Prostate gland (tissue), 2 donors: ENCODE data around the gene SUGCT.

ENCODE experiments used
- POLR2A ChIP-seq: fragments of 450-650 bp; IDR thresholded peaks from one replicate; pipeline ENCODE4 v1.6.1; 2016; ENCODE audit warnings: antibody characterized with exemption, mild to moderate bottlenecking
- POLR2AphosphoS5 ChIP-seq: sonication (generic); formaldehyde crosslinking; IDR thresholded peaks from one replicate; pipeline ENCODE4 v1.6.1; 2017; ENCODE audit warnings: antibody characterized with exemption
- TF ChIP-seq, protein P1 (sequence below), 4 experiments: fragments of 200-600 bp in 2 of 4; fragments of 450-650 bp in 2 of 4; sonication (generic) in 2 of 4; IDR thresholded peaks; 1 replicate in 3 of 4; 2 replicates in 1 of 4; pipeline ENCODE4 v1.5.1; 2016 to 2019; ENCODE audit warnings: antibody characterized with exemption in 4 of 4, mild to moderate bottlenecking in 2 of 4, moderate library complexity in 2 of 4

DNA sequence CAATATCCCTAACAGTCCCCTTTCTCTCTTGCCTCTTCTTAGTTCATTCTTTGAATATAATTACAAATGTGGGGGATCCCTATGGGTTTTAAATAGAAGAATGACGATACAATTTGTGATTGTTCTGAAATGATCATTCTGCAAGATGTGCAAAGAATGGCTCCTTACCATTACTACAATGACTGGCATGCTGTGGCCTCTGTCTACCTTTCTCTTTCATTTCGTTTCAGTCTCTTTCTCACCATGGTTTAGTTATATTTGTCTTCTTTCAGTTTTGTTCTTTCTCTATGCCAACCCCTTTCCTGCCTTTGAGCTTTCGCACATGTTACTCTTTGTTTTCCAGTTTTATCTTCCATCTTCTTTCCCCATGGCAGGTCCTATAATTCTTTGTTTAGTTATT is 176.5 kb downstream of the SUGCT start:
- TF ChIP-seq, protein P1, sequence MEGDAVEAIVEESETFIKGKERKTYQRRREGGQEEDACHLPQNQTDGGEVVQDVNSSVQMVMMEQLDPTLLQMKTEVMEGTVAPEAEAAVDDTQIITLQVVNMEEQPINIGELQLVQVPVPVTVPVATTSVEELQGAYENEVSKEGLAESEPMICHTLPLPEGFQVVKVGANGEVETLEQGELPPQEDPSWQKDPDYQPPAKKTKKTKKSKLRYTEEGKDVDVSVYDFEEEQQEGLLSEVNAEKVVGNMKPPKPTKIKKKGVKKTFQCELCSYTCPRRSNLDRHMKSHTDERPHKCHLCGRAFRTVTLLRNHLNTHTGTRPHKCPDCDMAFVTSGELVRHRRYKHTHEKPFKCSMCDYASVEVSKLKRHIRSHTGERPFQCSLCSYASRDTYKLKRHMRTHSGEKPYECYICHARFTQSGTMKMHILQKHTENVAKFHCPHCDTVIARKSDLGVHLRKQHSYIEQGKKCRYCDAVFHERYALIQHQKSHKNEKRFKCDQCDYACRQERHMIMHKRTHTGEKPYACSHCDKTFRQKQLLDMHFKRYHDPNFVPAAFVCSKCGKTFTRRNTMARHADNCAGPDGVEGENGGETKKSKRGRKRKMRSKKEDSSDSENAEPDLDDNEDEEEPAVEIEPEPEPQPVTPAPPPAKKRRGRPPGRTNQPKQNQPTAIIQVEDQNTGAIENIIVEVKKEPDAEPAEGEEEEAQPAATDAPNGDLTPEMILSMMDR (IDR thresholded peaks at IDR 0.05) = no peak
- TF ChIP-seq POLR2A (no peak), POLR2AphosphoS5 (no peak)
